BJ (cell line): ENCODE data around the gene PCDHGB2. TPM values are rescaled to one million over a fixed set of nuclear protein-coding genes. Genes with fewer than 3 reads are reported as not detected.
"Not testable (repeated sequence)": the region's sequence is repeated elsewhere in the genome, so short reads cannot be mapped to it uniquely, and the experiment has no call there.

Experiments
- CTCF ChIA-PET: fragments of 350-600 bp; formaldehyde crosslinking; extraction: SDS; loops from one replicate; lab custom pipeline; 2021; ENCODE audit warnings: antibody characterized with exemption, inconsistent platforms; lab: Yijun Ruan, JAX
- POLR2A ChIA-PET: fragments of 300-600 bp; sonication (Branson Sonifier 250); formaldehyde crosslinking; extraction: SDS; loops from one replicate; lab custom pipeline; 2021; ENCODE audit warnings: antibody characterized with exemption; lab: Charles Lee
- DNase-seq: peaks from one replicate; pipeline ENCODE4 v3.0.0-alpha.2; 2011; ENCODE audit warnings: low read depth
- H3K27me3 ChIP-seq: 2 replicates; pipeline ENCODE4 v1.6.0; 2011; ENCODE audit warnings: low read length; ENCODE audit not compliant: control insufficient read depth, insufficient read depth
- H3K36me3 ChIP-seq: 2 replicates; pipeline ENCODE4 v1.5.1; 2011; ENCODE audit warnings: low read length; ENCODE audit not compliant: control insufficient read depth, insufficient read depth
- H3K4me3 ChIP-seq: 2 replicates; pipeline ENCODE4 v1.5.1; 2011; ENCODE audit warnings: low read depth, mild to moderate bottlenecking, control low read depth, low read length
- polyA plus RNA-seq: library from polyadenylated mRNA; depleted of rRNA; stranded (reverse); fragments of >200 nt; gene quantifications from 2 replicates; pipeline ENCODE4 v1.2.3, GENCODE V29; 2011
- TF ChIP-seq, protein P1 (sequence below): IDR thresholded peaks from 2 replicates; pipeline ENCODE4 v1.5.1; 2011; ENCODE audit warnings: low read depth, mild to moderate bottlenecking, control low read depth, inconsistent platforms, low read length, moderate library complexity; ENCODE audit not compliant: insufficient read depth

Gene PCDHGB2
- polyA plus RNA-seq, 1 experiment: 3.7 TPM

DNA sequence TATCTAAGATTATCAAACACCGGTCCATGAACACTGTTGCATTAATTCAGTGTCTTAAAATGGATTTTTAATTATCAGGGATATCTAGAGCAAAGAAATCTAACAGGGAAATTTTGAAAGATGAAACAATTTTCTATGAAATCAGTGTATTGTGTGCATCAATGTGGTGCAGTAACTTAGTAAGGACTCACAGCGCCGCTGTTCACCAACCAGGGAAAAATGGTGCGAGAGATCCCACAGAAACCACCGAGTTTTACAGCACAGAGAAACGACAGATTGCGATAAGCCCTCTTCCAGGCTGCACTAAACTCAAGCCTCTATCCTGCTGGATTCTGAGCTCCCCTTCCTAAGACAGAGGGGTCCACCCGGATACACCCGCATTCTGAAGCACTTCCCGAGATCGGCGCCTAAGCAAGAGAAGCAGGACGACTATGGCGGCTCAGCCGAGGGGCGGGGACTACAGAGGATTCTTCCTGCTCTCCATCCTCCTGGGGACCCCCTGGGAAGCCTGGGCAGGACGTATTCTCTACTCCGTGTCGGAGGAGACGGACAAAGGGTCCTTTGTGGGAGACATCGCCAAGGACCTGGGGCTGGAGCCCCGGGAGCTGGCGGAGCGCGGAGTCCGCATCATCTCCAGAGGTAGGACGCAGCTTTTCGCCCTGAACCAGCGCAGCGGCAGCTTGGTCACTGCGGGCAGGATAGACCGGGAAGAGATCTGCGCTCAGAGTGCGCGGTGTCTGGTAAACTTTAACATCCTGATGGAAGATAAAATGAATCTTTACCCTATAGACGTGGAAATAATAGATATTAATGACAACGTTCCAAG, 22.9 kb downstream of the PCDHGB2 start, which contains the start of gene PCDHGA7:
Gene PCDHGA7, plus strand, starts transcription at position 274 of the 826 bp plus-strand sequence. Its CDS starts 158 bp downstream, at position 432.
- Histone ChIP-seq H3K4me3 (peak within 1 kb of the TSS; percentile 54), H3K27me3 (no peaks in the 10 kb centered on the region), H3K36me3 (no peaks in the 10 kb centered on the region; the same call in 1 of the 2 replicates)
- CTCF ChIA-PET: interaction anchor here (0.8 to 1.6 kb wide), 8 partner anchors 12 to 183 kb away, joined by 3 to 11 read pairs (median 4); partner anchors contain the start of genes PCDHGA2, PCDHGA5, PCDHGB5 and TAF7
- POLR2A ChIA-PET: interaction anchor here (0.6 kb wide), 1 partner anchor 135 kb away, joined by 8 read pairs; no protein-coding TSS in a partner anchor
- TF ChIP-seq, protein P1, sequence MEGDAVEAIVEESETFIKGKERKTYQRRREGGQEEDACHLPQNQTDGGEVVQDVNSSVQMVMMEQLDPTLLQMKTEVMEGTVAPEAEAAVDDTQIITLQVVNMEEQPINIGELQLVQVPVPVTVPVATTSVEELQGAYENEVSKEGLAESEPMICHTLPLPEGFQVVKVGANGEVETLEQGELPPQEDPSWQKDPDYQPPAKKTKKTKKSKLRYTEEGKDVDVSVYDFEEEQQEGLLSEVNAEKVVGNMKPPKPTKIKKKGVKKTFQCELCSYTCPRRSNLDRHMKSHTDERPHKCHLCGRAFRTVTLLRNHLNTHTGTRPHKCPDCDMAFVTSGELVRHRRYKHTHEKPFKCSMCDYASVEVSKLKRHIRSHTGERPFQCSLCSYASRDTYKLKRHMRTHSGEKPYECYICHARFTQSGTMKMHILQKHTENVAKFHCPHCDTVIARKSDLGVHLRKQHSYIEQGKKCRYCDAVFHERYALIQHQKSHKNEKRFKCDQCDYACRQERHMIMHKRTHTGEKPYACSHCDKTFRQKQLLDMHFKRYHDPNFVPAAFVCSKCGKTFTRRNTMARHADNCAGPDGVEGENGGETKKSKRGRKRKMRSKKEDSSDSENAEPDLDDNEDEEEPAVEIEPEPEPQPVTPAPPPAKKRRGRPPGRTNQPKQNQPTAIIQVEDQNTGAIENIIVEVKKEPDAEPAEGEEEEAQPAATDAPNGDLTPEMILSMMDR: peak; percentile 68
- no peak for DNase-seq

DNA sequence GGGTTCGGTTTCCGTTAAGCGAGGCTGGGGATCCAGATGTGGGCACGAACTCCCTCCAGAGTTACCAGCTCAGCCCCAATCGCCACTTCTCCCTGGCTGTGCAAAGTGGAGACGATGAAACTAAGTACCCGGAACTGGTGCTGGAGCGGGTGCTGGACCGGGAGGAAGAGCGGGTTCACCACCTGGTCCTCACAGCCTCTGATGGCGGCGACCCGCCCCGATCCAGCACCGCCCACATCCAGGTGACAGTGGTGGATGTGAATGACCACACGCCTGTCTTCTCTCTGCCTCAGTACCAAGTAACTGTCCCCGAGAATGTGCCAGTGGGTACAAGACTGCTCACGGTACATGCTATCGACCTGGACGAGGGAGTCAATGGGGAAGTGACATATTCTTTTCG, 23.6 kb downstream of the PCDHGB2 start:
- no peak for DNase-seq
- CTCF ChIA-PET: interaction anchor here (0.8 to 1.6 kb wide), 8 partner anchors 12 to 183 kb away, joined by 3 to 11 read pairs (median 4); partner anchors contain the start of genes PCDHGA2, PCDHGA5, PCDHGB5 and TAF7
- POLR2A ChIA-PET: interaction anchor here (0.6 kb wide), 1 partner anchor 135 kb away, joined by 8 read pairs; no protein-coding TSS in a partner anchor

DNA sequence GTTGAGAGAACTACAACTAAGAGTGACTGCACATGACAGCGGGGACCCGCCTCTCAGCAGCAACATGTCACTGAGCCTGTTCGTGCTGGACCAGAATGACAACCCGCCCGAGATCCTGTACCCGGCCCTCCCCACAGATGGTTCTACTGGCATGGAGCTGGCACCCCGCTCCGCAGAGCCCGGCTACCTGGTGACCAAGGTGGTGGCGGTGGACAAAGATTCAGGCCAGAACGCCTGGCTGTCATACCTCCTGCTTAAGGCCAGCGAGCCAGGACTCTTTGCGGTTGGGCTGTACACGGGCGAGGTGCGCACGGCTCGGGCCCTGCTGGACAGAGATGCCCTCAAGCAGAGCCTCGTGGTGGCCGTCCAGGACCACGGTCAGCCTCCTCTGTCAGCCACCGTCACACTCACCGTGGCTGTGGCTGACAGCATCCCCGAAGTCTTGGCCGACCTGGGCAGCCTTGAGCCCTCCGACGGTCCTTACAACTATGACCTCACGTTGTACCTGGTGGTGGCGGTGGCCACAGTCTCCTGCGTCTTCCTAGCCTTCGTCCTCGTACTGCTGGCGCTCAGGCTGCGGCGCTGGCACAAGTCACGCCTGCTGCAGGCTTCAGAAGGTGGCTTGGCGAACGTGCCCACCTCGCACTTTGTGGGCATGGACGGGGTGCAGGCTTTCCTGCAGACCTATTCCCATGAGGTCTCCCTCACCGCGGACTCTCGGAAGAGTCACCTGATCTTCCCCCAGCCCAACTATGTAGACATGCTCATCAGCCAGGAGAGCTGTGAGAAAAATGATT, 24.9 kb downstream of the PCDHGB2 start:
- H3K36me3 ChIP-seq: no peaks in the 10 kb centered on the region; the same call in 1 of the 2 replicates
- TF ChIP-seq, protein P1: no peak
- ChIA-PET CTCF (interaction anchor here (4.1 kb wide), 1 partner anchor 14 kb away, joined by 16 read pairs; the partner anchor contains the start of gene PCDHGB3), POLR2A (no interaction called here)
- H3K4me3 ChIP-seq: no peak overlapping the region
- H3K27me3 ChIP-seq: no peaks in the 10 kb centered on the region
- no peak for DNase-seq

More for the DNA sequence above, 23.6 kb downstream of the PCDHGB2 start:
- no peaks in the 10 kb centered on the region for H3K27me3 ChIP-seq
- H3K4me3 ChIP-seq: peak overlapping the region; percentile 54
- TF ChIP-seq, protein P1: no peak
- no peaks in the 10 kb centered on the region; the same call in 1 of the 2 replicates for H3K36me3 ChIP-seq

DNA sequence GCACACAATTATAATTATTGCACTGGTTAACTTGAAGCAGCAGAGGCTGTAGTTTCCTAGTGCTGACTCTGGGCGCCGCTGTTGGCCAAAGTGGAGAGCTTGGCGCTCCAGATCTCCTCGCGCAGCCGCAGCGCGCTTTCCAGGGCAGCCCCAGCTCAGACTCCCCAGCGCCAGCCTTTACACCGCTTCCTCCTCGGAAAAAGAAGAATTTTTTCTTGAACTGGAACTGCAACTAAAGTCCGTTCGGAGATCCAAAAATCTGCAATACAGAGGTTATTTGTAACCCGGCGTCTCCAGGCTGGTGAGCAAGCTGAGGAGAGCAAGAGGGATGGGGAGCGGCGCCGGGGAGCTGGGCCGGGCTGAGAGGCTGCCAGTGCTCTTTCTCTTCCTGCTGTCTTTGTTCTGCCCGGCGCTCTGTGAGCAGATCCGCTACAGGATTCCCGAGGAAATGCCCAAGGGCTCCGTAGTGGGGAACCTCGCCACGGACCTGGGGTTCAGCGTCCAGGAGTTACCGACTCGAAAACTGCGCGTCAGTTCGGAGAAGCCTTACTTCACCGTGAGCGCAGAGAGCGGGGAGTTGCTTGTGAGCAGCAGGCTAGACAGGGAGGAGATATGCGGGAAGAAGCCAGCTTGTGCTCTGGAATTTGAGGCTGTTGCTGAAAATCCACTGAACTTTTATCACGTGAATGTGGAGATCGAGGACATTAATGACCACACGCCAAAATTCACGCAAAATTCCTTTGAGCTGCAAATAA, 27.9 kb downstream of the PCDHGB2 start, which contains the start of gene PCDHGB4:
Gene PCDHGB4, plus strand, starts transcription at position 142 of the 755 bp plus-strand sequence. Its CDS starts 187 bp downstream, at position 329.
- H3K4me3 ChIP-seq: peak within 1 kb of the TSS; percentile 22; the same call in 1 of the 2 replicates
- POLR2A ChIA-PET, H3K27me3 ChIP-seq, H3K36me3 ChIP-seq, DNase-seq: not testable (repeated sequence)
- CTCF ChIA-PET: interaction anchor here (0.8 to 4.1 kb wide), 7 partner anchors 14 to 176 kb away, joined by 3 to 16 read pairs (median 4); partner anchors contain the start of genes PCDHGA11, PCDHGA2 and PCDHGB3
- TF ChIP-seq, protein P1: peak; percentile 60
